ENCODE results near the gene IGFBP1.

The IGFBP1 gene

DNA sequence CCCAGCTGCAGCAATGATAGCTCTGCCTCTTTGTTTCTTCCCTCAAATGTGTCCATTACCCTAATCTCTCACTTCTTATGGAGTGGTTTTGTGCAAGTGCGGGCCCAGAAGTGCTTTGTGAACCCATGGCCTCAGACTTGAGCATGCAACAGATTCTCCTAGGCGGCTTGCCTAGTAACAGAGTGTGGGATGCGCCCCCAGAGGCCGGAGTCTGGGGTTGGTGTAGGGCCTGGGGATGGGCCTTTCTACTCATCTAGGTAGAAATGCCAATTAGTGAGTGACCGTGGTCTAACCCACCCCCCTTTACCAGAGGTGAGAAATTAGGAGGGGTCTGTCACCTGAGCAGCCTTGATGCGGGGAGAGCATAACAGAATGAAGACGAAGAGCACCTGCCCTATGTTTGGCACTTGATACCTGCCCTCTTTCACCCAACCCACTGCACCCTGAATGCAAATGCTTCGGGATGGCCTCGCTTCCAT, 7.0 kb upstream of the IGFBP1 start:
- no peak for DNase-seq (ENCODE audit: low read depth)

GRCh38 chr7:45881759-45882464, 6.4 kb upstream of the IGFBP1 start:
- DNase-seq (ENCODE audit: low read depth) = peak; percentile 82

DNA sequence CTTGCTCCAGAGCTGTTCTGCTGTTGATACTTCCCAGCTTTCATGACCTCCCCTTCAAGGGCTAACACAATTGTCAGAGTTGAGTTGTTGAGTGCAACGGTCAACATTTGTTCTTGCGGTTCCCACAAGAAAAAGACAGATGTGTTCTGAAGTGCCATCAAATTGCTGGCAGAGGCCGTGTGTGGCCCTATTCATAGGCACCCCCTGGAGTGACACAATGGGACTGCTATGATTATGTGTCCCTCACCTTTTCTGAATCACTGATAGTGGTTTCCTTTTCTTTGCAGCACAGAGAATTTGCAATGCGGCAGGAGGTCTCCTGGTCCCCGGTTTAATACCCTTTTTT, 5.8 kb upstream of the IGFBP1 start:
- DNase-seq (ENCODE audit: low read depth) = no peak

GRCh38 chr7:45884136-45884535, 4.2 kb upstream of the IGFBP1 start:
- no peak for DNase-seq (ENCODE audit: low read depth)

GRCh38 chr7:45885264-45885882, 2.9 kb upstream of the IGFBP1 start:
- peak; percentile 11 for DNase-seq (ENCODE audit: low read depth)

DNA sequence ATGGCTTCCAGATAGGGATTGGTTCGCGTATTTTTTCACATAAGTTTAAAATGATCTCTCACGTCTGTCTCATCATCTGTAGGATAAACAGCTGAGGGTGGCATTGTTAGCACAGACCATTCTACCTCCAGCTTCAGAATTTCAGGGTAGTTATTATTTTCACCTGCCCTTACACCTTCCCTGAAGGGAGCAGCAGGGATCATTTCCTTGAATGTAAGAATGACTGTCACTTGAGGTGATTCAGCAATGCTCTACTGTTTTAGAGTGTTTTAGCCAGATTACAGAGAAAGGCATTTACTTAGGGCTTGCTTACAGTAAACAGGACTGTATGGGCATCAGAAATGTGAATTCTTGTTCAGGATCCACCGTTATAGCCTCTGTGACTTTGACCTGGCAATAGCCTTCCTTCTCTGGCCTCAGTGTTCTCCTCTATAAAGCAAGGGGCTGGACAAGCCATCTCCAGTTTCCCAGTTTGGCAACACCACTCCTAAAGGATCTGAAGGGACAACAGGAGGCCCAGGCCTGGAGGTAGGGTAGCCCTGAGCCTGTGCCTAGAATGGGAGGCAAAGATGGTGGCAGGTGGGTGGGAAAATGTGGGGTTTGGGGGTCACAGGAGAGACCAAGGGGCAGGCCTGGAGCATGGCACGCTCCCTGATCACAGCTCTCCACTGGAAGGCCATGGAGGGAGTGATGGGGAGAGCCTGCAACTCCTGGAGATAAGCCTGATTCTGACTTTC, 1.2 kb upstream of the IGFBP1 start:
- DNase-seq (ENCODE audit: low read depth) = no peak

DNA sequence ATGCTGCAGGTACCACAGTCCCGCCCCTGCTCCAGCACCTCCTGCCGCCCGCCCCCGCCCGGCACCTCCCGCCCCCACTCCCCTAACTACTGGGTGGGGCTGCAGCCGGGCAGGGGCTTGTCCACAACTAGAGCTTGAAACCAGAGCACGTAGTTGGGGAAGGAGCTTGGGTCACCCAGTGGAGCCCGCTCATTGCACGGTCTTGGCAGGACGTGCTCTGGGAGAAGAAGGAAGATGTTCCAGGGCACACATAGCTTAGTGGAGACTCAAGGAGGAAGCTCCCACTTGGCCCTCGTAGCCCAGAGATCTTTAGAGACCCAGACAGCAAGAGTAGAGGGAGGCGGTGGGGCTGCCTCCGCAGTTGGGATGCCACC, 692 bp downstream of the IGFBP1 start:
- DNase-seq (ENCODE audit: low read depth) = no peak

DNA sequence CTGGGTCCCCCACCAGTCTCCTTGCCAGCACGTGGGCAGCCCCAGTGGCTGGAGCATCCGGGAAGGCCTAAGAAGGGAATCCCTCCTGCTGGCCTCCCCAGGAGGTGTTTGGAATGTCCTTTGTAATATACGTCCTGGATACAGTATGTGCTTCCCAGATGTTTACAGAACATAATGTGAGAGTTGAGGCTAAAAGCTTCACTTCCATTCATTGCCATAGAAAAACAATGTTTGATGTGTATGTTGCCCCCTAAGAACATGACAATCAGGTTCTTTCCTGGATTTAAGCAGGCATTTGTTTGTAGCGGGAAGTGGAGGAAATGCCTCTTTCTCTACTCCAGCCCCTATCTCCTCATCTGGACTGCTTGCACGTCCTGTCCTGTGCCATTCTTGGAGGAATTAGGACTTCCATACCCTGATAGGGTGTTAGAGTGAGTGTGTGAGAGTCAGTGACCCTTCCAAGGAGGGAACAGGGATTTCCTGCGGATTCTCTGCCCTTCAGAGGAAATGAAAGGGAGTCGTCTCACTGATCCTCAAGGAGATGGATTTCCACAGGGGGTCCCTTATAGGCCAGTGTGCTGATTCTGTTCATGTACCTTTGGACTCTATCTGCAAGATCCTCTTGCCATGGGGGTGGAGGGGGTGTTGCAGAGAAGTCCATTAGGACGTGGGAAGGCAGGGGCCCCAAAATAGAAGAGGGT, 1.2 kb downstream of the IGFBP1 start:
- DNase-seq (ENCODE audit: low read depth) = no peak

- DNase-seq (ENCODE audit: low read depth) = no peak
These were observed 2.0 kb downstream of the IGFBP1 start for GRCh38 chr7:45890125-45890901.

DNA sequence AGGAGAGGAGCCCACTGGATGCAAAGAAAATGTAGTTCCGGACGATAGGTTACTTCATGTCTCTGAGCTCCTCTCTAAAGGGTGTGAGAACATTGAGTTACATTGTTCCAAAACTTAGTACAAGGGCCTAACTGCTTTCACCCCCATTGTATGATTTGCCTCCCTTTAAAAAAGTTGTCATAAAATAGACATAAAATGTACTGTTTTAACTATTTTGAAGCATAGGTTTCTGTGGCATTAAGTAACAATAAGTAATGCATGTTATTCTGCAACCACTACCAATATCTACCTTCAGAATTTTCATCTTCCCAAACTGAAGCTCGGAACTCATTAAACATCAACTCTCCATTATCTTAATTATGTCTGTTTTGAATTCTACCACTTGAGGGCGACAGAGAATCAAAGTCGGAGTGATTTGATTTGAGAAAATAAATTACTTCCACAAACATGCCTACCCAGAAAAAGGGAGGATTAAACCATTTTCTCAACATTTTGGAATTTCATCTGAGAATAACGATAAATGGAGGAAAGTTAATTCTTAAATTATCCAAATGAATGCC, 2.7 kb downstream of the IGFBP1 start:
- DNase-seq (ENCODE audit: low read depth) = peak; percentile 22

DNA sequence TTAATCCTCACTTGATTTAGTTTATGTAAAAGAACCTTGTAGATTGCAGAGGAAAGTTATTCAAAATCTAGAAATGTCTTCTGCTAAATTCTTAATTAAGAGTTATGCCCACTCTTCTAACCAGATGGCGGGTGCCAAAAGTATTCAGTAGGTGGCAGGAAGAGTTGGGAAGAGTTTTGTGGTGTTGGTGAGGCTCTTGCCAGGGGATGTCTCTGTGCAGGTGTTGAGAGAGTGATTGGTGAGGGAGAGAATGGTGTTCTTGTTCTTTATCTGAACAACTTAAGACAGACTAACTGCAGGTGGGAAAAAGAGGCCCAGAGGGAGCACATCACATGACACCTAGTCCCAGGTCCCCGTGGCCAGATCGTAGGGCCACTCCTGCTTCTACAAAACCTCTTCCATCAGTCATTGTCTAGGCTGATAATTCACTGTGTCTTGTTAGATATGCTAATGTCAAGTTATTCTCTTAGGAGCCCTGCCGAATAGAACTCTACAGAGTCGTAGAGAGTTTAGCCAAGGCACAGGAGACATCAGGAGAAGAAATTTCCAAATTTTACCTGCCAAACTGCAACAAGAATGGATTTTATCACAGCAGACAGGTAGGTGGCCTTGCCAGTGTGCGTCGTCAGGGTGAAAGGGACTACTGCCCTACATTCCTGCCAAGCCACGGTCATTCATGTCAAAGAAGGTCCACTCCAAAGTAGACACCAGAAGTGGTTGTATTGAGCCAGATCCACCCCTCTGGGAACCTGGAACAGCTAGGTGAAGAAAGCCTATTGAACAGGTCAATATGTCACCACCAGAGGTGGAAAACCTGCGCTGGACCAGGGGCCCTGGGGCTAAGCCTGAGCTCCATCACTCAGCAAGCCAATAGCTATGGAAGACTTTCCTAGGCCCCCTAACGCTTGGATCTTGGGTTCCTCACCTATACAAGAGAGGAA, 3.4 kb downstream of the IGFBP1 start:
- DNase-seq (ENCODE audit: low read depth) = no peak

GRCh38 chr7:45892407-45893035, 4.2 kb downstream of the IGFBP1 start:
- DNase-seq (ENCODE audit: low read depth) = no peak

DNA sequence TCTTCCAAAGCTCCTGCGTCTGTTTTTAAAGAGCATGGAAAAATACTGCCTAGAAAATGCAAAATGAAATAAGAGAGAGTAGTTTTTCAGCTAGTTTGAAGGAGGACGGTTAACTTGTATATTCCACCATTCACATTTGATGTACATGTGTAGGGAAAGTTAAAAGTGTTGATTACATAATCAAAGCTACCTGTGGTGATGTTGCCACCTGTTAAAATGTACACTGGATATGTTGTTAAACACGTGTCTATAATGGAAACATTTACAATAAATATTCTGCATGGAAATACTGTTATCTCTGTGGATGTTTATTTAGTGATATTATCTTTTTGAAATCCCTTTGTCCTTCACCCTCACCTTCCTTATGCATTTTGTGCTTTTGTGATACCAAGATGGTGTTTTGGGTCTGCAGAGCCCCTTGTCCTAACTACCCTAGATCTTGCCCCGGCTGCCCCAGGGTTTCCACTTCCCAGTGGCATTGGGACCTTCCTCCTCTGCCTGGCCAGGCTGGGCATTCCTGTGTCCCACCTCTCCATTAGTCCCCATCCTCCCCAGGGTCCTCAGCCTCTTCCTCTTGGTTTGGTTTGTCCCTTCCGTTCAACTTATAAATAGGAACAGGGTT, 5.2 kb downstream of the IGFBP1 start:
- no peak for DNase-seq (ENCODE audit: low read depth)

DNA sequence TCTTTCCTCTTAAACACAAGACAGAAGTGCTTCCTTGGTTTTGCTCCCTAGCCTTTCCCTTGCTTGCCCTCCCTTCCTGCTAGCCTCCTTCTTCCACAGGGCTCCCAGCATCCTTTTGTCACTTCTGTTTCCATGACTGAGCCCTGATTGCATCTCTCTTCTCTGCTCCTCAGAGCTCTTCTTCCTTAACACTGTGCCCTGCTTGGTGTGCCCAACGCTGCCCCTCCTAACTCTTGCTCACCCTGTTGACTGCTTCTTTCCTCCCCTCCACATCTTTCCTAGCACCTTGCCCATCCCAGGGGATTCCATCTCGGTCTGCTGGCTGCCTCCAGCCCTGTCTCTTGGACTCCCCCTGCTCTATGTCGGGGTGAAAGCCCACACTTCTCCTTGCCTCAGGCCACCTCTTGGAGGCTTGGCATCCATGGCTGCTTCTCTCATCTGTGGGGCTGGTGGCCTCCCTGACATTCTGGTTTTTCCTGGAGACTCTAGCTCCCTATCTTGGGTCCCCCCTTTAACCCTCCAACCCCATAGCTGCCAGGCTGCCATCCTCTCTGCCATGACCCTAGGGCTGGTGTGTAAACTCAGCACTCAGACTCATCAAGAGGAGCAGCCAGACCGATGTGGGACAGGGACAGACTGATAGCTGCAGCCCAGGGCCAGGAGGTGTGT, 5.8 kb downstream of the IGFBP1 start:
- no peak for DNase-seq (ENCODE audit: low read depth)

GRCh38 chr7:45894665-45895062, 6.4 kb downstream of the IGFBP1 start:
- no peak for DNase-seq (ENCODE audit: low read depth)

DNA sequence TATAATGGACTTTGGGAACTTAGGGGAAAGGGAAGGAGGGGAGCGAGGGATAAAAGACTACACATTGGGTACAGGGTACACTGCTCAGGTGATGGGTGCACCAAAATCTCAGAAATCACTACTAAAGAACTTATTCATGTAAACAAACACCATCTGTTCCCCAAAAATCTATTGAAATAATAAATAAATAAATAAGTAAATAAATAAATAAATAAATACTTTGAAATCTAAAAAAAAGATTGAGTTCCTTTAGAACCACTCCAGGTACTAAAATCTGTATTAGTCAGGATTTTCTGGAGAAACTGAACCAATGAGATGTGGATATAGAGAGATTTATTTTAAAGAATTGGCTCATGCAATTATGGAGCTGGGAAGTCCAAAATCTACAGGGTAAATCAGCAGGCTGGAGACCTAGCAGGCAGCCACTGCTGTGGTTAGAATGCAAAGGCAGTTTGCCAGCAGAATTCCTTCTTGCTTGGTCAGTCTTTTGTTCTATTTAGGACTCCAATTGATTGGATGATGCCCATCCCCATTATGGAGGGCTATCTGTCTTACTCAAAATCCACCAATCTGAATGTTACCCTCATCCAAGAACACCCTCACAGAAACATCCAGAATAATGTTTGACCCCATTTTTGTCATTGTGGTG, 8.9 kb downstream of the IGFBP1 start:
- peak; percentile 38 for DNase-seq (ENCODE audit: low read depth)

DNA sequence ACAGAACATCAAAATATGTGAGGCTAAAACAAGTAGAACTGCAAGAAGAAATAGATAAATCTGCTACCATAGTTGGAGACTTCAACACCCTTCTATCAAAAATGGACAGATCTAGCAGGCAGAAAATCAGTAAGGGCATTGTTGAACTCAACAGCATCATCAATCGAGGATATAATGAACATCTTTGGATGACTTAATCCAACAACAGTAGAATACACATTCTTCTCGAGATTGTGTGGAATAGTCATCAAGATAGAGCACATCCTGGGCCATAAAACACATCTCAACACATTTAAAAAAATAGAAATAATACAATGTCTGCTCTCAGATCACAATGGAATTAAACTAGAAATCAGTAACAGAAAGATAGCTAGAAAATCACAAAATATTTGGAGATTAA, 9.9 kb downstream of the IGFBP1 start:
- DNase-seq (ENCODE audit: low read depth) = no peak

GRCh38 chr7:45901566-45901965, 13.3 kb downstream of the IGFBP1 start:
- DNase-seq (ENCODE audit: low read depth) = no peak

Measured in fibroblast of gingiva (primary cell).